ENCODE measurements around the gene C9orf40.

C9orf40 gene

GRCh38 chr9:74952201-74953151 lies at the start of gene C9orf40:
Gene C9orf40, minus strand, starts transcription at chr9:74952912. Its CDS starts 301 bp downstream, at chr9:74952611.
- Mint-ChIP-seq H3K36me3 (peaks cover 3% of the 10 kb centered on the region), H3K4me1 (peaks cover 21% of the 10 kb centered on the region), H3K9me3 (no peaks in the 10 kb centered on the region), H3K4me3 (peak within 1 kb of the TSS; percentile 98), H3K27ac (peak within 1 kb of the TSS; percentile 94), H3K27me3 (no peaks in the 10 kb centered on the region)

- Mint-ChIP-seq H3K4me1 (peaks cover 11% of the 10 kb centered on the region), H3K9me3 (no peaks in the 10 kb centered on the region), H3K4me3 (no peak overlapping the region), H3K36me3 (peaks cover 8% of the 10 kb centered on the region), H3K27ac (no peak overlapping the region), H3K27me3 (no peaks in the 10 kb centered on the region)
Observed at GRCh38 chr9:75001719-75002421, 49.2 kb upstream of the C9orf40 start.

DNA sequence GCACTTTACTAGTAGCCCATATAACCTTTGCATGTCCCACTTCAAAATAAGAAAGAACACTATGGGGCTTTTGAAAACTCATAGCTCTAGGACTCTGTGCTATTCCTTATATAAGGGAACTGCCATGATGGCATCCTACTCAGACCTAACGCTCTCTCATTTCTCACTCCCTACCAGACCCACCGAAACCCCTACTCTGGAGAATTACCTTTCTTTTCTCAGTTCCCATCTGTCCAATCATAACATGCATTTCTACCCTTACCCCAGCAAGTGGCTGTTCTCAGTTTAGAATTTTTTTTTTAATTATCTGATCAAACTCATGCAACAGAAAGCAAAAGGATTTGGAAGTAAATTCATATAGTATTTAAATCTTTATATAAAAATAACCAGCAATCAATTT lies 48.1 kb upstream of the C9orf40 start:
- Mint-ChIP-seq H3K36me3 (peaks cover 10% of the 10 kb centered on the region), H3K9me3 (no peaks in the 10 kb centered on the region), H3K4me3 (no peak overlapping the region), H3K27me3 (no peaks in the 10 kb centered on the region), H3K27ac (no peak overlapping the region), H3K4me1 (peaks cover 11% of the 10 kb centered on the region)

DNA sequence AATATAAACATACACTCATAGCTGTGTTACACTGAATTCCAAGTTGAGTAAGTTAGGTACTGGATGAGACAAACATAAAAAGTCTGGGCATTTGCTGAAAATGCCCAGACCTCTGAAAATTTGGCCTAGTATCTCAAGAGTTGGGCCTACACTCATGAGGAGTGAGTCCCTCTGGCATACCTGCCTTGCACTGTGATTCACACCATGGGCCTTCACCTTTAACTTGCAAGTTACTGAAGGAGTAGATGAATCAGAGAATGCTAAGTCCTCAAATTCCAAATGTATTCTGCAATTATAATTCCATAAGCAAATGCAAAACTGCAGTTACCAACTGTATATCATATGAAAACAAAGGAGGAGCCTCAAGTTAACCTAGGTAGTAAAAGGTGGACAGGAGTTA lies 32.3 kb upstream of the C9orf40 start:
- Mint-ChIP-seq H3K36me3 (peaks cover 19% of the 10 kb centered on the region), H3K9me3 (no peaks in the 10 kb centered on the region), H3K27ac (no peak overlapping the region), H3K4me1 (no peaks in the 10 kb centered on the region), H3K4me3 (no peak overlapping the region), H3K27me3 (no peaks in the 10 kb centered on the region)

DNA sequence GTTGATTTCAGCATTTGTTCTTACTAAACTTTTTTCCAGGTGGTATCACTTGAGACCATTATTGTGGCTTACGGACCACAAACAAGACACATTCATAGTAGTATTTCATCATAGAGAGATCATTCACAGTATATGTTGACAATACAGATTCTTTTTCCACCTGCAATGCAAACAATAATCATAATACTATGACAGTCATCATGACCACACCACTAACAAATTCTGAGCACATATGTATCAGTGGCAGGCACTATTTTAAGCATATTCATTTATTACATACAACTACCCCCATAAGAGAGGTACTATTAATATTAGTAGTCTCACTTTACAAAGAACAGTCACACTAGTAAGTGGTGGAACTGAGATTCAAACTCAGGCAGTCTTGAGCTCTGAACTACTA lies 31.0 kb upstream of the C9orf40 start:
- Mint-ChIP-seq H3K4me1 (no peaks in the 10 kb centered on the region), H3K9me3 (no peaks in the 10 kb centered on the region), H3K36me3 (peaks cover 18% of the 10 kb centered on the region), H3K4me3 (no peak overlapping the region), H3K27ac (no peak overlapping the region), H3K27me3 (no peaks in the 10 kb centered on the region)

DNA sequence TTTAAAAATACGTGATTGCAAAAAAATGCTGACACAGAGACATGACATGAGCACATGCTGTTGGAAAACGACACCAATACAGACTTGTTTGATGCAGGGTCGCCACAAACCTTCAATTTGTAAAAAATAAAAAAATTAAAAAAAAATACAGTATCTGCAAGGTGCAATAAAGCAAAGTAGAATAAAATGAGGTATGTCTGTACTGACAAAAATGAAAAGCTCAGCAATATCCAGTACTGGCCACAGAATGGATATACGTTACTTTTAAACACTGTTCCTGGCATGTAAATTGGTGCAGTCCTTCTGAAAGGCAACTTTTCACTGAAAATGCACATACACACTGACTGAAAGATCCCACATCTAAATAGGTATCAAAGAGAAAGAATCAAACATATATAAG lies 27.1 kb upstream of the C9orf40 start:
- no peaks in the 10 kb centered on the region for H3K27me3 Mint-ChIP-seq
- H3K9me3 Mint-ChIP-seq, result no peaks in the 10 kb centered on the region
- no peak overlapping the region for H3K27ac Mint-ChIP-seq
- H3K4me3 Mint-ChIP-seq, result no peak overlapping the region
- H3K36me3 Mint-ChIP-seq, result peaks cover 27% of the 10 kb centered on the region
- no peaks in the 10 kb centered on the region for H3K4me1 Mint-ChIP-seq

- no peaks in the 10 kb centered on the region for H3K27me3 Mint-ChIP-seq
- no peak overlapping the region for H3K4me3 Mint-ChIP-seq
- H3K27ac Mint-ChIP-seq, result no peak overlapping the region
- H3K4me1 Mint-ChIP-seq, result peaks cover 8% of the 10 kb centered on the region
- no peaks in the 10 kb centered on the region for H3K9me3 Mint-ChIP-seq
- H3K36me3 Mint-ChIP-seq, result peaks cover 19% of the 10 kb centered on the region
Observed at GRCh38 chr9:74977287-74977686, 24.6 kb upstream of the C9orf40 start.

GRCh38 chr9:74975538-74975937 lies 22.8 kb upstream of the C9orf40 start:
- Mint-ChIP-seq H3K4me1 (peaks cover 8% of the 10 kb centered on the region), H3K4me3 (no peak overlapping the region), H3K27me3 (no peaks in the 10 kb centered on the region), H3K36me3 (peaks cover 22% of the 10 kb centered on the region), H3K9me3 (no peaks in the 10 kb centered on the region), H3K27ac (no peak overlapping the region)

DNA sequence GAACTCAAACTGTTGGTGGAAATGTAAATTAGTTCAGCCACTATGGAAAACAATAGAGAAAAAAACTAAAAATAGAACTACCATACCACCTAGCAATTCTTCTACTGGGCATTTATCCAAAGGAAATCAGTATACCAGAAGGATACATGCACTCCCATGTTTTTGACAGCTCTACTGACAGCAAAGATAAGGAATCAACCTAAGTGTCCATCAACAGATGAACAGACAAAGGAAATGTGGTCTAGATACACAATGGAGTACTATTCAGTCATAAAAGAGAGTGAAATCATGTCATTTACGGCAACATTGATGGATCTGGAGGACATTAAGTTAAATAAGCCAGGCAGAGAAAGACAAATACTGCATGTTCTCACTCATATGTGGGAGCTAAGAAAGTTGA lies 21.8 kb upstream of the C9orf40 start:
- H3K36me3 Mint-ChIP-seq, result peaks cover 22% of the 10 kb centered on the region
- no peaks in the 10 kb centered on the region for H3K27me3 Mint-ChIP-seq
- no peak overlapping the region for H3K4me3 Mint-ChIP-seq
- H3K9me3 Mint-ChIP-seq, result no peaks in the 10 kb centered on the region
- peaks cover 8% of the 10 kb centered on the region for H3K4me1 Mint-ChIP-seq
- H3K27ac Mint-ChIP-seq, result no peak overlapping the region

- H3K9me3 Mint-ChIP-seq, result no peaks in the 10 kb centered on the region
Observed at GRCh38 chr9:74973714-74974113, 21.0 kb upstream of the C9orf40 start.

DNA sequence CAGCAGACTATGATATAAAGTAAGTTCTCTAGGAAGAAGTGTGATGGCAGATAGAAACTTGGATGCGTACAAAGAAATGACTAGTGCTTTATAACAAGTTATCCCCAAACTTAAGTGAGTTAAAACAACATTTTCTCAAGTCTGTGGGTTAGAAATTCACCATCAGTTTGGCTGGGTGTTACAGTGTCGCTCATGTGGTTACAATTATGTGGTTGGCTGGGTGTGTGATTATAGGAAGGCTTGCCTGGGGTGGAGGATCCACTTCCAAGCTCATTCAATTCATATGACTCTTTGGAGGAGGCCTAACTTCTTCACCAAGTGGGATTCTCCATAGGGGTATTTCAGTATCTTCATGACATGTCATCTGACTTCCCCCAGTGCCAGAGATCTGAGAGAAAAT lies 10.3 kb upstream of the C9orf40 start:
- H3K4me3 Mint-ChIP-seq, result no peak overlapping the region
- H3K4me1 Mint-ChIP-seq, result no peaks in the 10 kb centered on the region
- no peaks in the 10 kb centered on the region for H3K27me3 Mint-ChIP-seq
- H3K36me3 Mint-ChIP-seq, result peaks cover 32% of the 10 kb centered on the region
- no peaks in the 10 kb centered on the region for H3K9me3 Mint-ChIP-seq
- no peak overlapping the region for H3K27ac Mint-ChIP-seq

More at GRCh38 chr9:74973714-74974113, 21.0 kb upstream of the C9orf40 start:
- no peaks in the 10 kb centered on the region for H3K27me3 Mint-ChIP-seq
- no peak overlapping the region for H3K27ac Mint-ChIP-seq
- H3K4me3 Mint-ChIP-seq, result no peak overlapping the region
- peaks cover 8% of the 10 kb centered on the region for H3K4me1 Mint-ChIP-seq
- H3K36me3 Mint-ChIP-seq, result peaks cover 25% of the 10 kb centered on the region

GRCh38 chr9:74961496-74961895 lies 8.8 kb upstream of the C9orf40 start:
- Mint-ChIP-seq H3K4me1 (no peaks in the 10 kb centered on the region), H3K9me3 (no peaks in the 10 kb centered on the region), H3K4me3 (no peak overlapping the region), H3K36me3 (peaks cover 31% of the 10 kb centered on the region), H3K27ac (no peak overlapping the region), H3K27me3 (no peaks in the 10 kb centered on the region)

GRCh38 chr9:74960561-74960960 lies 7.8 kb upstream of the C9orf40 start:
- H3K9me3 Mint-ChIP-seq, result no peaks in the 10 kb centered on the region
- H3K4me3 Mint-ChIP-seq, result no peak overlapping the region
- H3K4me1 Mint-ChIP-seq, result no peaks in the 10 kb centered on the region
- H3K27me3 Mint-ChIP-seq, result no peaks in the 10 kb centered on the region
- no peak overlapping the region for H3K27ac Mint-ChIP-seq
- peaks cover 27% of the 10 kb centered on the region for H3K36me3 Mint-ChIP-seq

GRCh38 chr9:74958587-74958986 lies 5.9 kb upstream of the C9orf40 start:
- H3K4me3 Mint-ChIP-seq, result no peak overlapping the region
- H3K9me3 Mint-ChIP-seq, result no peaks in the 10 kb centered on the region
- H3K4me1 Mint-ChIP-seq, result peaks cover 1% of the 10 kb centered on the region
- peaks cover 25% of the 10 kb centered on the region for H3K36me3 Mint-ChIP-seq
- H3K27me3 Mint-ChIP-seq, result no peaks in the 10 kb centered on the region
- no peak overlapping the region for H3K27ac Mint-ChIP-seq

- H3K27ac Mint-ChIP-seq, result peak overlapping the region; percentile 81
- no peaks in the 10 kb centered on the region for H3K9me3 Mint-ChIP-seq
- H3K4me1 Mint-ChIP-seq, result peaks cover 21% of the 10 kb centered on the region
- no peaks in the 10 kb centered on the region for H3K27me3 Mint-ChIP-seq
- peak overlapping the region; percentile 89 for H3K4me3 Mint-ChIP-seq
- no peaks in the 10 kb centered on the region for H3K36me3 Mint-ChIP-seq
Observed at GRCh38 chr9:74953235-74953751, 581 bp upstream of the C9orf40 start.

- H3K36me3 Mint-ChIP-seq, result peaks cover 3% of the 10 kb centered on the region
- H3K4me1 Mint-ChIP-seq, result peaks cover 24% of the 10 kb centered on the region
- peak overlapping the region; percentile 94 for H3K27ac Mint-ChIP-seq
- H3K9me3 Mint-ChIP-seq, result no peaks in the 10 kb centered on the region
- peak overlapping the region; percentile 98 for H3K4me3 Mint-ChIP-seq
- no peaks in the 10 kb centered on the region for H3K27me3 Mint-ChIP-seq
Observed at GRCh38 chr9:74951725-74952151, 974 bp downstream of the C9orf40 start.

Data from activated naive CD4-positive, alpha-beta T cell treated with anti-CD3 and anti-CD28 coated beads, Interleukin-2, amount 50 U/mL, for 24 hours (primary cell).